ENCODE data around the gene ZNF423. TPM values are rescaled to one million over a fixed set of nuclear protein-coding genes. Genes with fewer than 3 reads are reported as not detected.

Gene ZNF423
- polyA plus RNA-seq, 3 donors, result 24.8 to 33.2 (median 25.8) TPM

DNA sequence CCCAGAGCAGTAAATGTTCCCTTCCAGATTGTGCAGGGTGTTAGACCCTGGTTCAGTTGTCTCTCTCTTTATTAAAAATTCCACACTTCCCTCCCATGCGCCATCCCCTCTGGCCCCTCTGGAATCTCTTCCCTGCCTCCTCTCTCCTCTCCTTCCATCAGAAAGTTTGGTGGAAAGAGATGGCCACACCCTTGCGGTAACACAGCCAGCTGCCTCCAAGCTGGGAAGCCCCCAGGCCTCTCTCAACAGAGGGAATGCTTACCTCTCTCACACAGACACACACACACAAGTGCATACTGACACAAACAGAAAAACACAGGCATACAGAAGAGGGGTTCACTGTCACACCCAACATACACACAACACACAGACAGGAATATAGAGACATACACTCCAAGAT, 261.8 kb downstream of the ZNF423 start:
- no peak for DNase-seq (ENCODE audit: extremely low read depth in 1 of 11, low read depth in 9 of 11, low spot score in 4 of 11)

DNA sequence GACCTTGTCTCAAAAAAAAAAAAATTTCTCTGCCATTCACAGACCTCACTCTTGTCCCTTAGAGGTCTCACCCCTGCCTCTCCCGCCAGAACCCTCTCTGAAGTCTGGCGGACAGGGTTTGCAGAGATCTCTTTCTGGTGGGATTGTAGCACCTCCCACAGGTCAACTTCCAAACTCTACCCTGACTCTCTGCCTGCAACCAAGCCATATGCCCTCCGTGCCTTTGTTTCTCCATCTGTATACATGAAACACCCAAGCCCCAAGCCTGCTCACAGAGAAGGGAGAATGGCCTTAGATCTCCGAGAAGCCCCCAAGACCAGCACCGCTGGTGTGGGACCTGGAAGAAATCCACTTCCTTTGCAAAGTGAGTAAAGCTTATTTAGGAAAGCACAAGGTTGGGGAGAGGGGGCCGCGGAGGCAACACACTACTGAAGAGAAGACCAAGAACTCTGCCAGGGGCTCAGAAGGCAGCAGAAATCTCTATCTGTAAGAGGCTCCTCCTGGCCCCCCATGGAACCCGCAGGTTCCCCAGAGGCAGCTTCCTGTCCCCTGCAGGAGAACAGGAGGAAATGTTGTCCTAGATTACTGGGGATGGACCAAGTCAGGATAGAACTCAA, 262.4 kb downstream of the ZNF423 start:
- no peak for DNase-seq (ENCODE audit: extremely low read depth in 1 of 11, low read depth in 9 of 11, low spot score in 4 of 11)

DNA sequence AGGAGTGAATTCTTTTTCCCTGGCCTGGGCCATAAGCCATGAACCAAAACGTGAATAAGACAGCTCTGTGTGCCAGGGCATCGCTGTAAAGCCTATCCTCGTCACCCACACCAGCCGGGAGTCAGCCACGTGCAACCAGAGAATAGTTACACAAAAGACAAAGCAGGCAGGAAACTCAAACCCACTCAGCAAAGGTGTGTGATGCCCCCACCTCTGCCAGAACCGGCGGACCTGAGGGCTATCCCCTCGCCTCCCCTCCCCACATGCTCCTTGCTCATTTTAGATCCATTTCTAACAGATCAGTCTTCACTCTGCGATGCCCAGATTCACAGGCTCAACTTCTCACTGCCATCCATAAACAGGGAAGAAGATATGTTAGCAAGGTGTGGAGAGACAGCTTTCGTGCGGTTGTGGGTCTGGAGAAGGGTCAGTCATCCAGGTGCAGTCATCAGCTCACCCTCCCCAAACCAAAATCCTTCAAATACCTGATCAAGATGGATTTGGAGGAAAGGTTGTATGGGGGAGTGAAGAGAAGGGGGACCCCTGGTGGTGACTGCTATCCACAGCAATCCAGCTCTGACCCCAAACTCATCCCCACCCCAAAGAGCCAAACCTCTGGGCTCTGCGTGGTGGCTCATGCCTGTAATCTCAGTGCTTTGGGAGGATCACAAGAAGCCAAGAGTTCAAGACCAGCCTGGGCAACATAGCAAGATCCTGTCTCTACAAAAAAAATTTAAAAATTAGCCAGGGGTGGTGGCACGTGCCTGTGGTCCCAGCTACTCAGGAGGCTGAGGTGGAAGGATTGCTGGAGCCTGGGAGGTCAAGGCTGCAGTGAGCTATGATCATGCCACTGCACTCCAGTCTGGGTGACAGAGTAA, 263.1 kb downstream of the ZNF423 start:
- DNase-seq (ENCODE audit: extremely low read depth in 1 of 11, low read depth in 9 of 11, low spot score in 4 of 11), result no peak

DNA sequence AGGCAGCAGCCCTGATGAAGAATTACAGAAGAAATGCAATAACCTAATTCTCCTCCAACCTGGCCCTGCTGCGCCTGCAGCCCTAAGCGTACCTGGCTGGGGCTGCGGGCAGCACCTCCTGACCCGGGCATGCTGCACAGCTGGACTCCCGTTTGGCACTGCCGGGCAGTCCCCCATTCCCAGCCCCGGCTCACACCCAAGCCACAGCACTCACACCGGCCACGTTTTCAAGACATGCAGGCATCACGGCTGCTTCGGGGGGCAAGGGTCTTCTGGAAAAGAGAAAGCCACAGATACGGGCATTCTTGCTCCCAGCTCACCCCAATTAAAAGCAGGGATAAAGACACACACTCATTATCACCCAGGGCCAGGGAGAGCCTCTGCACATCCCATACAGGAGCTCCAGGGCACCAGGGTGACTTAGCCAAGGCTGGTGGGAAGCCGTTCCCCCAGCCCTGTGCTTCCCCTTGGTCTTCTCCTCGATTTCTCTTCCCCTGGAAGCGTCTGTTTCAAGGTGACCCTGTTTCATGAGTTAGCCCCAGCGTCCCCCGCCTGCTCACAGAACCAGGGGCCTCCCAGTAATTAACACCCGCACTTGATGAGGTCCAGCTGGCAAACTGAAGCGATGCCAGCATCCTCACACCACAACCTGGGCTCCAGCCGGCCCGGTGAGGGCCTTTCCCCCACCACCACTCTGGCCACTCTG, 265.6 kb downstream of the ZNF423 start:
- no peak for DNase-seq (ENCODE audit: extremely low read depth in 1 of 11, low read depth in 9 of 11, low spot score in 4 of 11)

DNA sequence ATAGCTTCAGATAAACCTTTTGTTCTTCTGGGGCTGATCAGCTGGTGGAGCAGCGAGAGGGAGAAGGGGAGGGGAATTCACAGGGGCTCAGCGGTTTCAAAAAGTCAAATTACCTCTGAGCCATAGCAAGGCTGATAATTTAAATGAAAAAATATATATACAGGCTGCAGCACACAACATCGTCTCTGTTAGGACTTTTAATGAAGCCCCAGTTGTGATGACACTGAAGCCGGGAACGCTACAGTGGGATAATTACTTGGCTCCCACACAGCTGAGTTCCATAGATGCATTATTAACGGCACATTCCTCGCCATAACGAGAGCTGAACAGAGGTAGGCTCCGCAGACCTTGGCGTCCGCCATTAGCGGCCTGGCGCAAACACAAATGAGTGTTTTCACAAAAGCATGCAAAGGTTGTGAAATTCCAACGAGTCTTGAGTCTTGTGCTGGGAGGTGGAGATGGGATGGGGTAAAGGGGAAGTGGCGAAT, 266.3 kb downstream of the ZNF423 start:
- no peak for DNase-seq (ENCODE audit: extremely low read depth in 1 of 11, low read depth in 9 of 11, low spot score in 4 of 11)

DNA sequence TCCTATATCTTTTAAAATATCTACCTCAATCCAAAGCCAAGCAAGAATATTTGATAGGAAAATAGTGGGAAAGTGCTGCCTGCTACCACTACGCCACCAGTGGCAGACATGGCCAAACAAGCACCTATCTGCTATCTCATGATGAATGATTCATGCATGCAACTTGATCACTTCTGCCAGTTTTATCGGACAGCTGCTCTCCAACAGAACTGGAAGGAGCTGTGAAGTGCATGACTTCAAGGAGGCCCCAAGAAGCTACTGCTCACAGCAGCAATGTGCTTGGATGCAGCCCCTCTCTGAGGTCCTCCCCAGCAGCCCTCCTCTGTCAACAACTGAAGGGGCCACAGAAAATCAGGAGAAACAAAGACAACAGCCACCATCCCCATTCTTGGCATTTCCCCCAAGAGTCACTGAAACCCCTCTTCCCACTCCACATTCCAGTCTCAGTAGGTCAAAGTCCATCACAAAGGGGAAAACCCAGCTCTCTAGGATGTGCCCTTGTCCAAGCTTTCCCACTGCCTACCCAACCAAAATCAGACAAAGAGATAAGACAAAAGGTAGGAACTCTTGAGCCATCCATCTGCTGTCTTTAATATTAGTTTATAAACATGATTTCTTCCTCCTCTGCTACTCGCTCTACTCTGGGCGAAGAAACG, 267.1 kb downstream of the ZNF423 start:
- DNase-seq (ENCODE audit: extremely low read depth in 1 of 11, low read depth in 9 of 11, low spot score in 4 of 11), result no peak

DNA sequence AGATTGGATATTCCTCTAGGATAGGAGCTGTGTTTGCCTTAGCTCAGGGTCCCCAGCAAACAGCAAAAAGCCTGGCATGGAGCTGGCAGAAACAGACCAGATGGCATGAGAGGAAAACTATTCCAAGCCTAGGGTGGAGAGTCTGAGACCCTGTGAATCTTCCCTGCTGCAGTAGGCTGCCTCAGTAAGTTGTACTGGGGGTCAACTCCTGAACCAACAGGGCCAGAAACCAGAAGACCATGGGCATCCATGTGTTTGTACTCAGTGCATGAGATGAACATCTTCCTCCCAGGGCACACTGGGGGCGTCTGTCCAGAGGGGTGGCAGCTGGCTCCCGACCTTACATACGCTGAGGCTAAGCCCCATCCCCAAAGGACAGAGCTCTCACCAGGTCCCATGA, 267.9 kb downstream of the ZNF423 start:
- no peak for DNase-seq (ENCODE audit: extremely low read depth in 1 of 11, low read depth in 9 of 11, low spot score in 4 of 11)

DNA sequence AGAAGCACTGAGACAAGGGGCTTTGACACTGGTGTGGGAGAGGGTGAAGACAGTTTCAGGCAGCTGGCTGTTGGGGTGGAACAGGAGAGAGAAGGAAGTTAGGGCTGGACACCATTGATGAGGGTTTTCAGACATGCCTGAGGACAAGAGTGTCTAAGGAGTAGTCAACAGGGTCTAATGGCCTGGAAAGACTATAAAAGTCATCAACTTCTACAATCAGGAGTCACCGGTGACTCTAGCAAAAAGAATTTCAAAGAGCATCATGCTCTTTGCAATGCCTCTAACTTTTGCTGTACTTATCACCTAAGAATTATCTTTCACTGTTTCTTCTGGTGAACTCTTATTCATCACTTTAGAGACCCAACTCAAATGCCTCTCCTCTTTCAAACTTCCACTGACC, 268.4 kb downstream of the ZNF423 start:
- DNase-seq (ENCODE audit: extremely low read depth in 1 of 11, low read depth in 9 of 11, low spot score in 4 of 11), result no peak

DNA sequence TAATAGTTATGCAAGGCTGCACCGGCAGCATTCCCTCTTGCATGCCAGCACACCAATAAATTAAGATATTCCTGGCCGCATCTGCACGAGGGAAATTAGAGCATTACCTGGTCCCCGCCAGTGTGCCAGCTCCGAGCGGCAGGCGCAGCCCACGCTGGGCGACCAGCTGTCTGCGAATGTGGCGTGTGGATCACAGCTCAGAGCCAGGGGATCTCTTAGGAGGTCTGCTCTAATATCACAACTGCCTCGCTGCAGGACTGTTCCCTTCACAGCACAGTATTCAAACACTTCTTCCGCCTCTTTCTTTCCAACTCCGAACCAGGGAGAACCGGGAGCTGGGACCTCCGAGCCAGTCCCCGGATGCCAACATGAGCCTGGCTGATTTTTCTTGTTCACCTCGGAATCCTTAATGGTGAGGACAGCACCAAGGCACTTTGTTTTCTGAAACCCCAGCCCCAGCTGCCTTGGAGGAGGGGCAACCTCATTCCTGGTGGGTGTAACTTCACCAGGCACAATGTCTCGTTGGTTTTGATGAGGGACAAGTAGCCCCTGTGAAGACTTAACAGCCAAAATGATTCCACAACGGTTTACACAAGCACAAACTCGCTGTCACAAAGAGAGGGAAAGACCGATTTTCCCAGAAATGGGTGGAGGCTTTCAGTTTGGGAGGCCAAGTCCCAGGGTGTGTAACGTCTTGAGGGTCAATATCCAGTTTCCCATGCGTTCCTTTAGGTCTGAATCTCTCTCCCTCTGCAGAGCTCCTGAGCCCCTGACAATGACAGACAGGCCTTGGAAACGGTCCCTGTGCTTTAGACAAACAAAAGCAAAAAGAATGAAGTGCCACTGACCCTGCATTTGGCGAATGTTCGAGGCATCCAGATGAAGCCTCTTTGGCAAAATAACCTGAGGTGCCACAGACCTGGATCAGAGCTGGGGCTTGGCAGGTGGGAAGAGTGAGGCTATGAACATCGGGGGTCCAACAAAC, 269.2 kb downstream of the ZNF423 start:
- DNase-seq (ENCODE audit: extremely low read depth in 1 of 11, low read depth in 9 of 11, low spot score in 4 of 11), result no peak

DNA sequence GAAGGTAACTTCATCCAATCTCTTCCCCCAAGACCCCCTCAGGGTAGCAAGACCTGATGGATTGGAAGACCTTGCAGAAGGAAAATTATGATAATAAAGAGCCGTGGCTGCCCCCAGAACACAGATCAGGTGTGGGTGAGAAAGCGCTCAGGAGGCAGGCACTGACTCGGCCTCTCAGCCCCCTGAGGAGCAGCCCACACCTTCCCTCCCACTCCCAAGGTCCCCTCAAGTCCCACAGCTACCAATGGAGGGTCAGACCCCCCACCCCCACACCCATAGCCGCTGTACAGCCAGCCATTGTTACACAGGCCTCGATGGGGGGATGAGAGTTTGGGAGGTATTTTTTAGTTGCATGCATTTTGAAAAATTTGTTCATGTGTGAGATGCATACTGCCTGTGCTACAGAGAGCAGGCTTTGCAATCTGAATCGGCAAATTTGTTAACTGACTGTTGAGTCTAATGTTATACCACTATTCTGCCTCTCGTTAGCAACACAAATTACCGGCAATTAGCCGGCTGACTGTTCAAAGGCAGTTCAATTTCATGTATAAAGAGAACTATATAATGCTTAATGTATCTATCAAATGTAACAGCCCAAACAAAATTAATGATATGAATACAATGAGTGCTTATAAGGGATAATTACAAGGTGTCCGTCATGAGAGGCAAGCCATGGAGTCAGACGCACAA, 270.6 kb downstream of the ZNF423 start:
- DNase-seq (ENCODE audit: extremely low read depth in 1 of 11, low read depth in 9 of 11, low spot score in 4 of 11), result no peak

DNA sequence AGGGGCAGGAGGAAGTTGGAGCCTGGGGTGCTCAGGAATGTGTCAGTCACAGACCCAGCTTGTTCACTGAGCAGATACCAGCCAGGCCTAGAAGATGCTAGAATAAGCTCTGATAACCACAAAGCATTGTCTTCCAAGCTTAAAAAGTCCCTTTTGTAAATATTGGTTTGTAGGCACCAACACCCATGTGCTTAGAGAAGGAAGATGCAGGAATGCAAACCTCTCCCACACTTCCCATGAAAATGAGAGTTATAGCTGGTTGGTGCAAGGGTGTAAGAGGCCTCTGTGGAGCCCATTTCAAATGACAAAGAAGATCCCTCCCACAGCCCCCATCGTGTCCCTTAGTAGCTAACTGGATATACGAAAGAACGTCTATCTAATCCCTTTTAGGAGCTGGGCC, 272.0 kb downstream of the ZNF423 start:
- no peak for DNase-seq (ENCODE audit: extremely low read depth in 1 of 11, low read depth in 9 of 11, low spot score in 4 of 11)

DNA sequence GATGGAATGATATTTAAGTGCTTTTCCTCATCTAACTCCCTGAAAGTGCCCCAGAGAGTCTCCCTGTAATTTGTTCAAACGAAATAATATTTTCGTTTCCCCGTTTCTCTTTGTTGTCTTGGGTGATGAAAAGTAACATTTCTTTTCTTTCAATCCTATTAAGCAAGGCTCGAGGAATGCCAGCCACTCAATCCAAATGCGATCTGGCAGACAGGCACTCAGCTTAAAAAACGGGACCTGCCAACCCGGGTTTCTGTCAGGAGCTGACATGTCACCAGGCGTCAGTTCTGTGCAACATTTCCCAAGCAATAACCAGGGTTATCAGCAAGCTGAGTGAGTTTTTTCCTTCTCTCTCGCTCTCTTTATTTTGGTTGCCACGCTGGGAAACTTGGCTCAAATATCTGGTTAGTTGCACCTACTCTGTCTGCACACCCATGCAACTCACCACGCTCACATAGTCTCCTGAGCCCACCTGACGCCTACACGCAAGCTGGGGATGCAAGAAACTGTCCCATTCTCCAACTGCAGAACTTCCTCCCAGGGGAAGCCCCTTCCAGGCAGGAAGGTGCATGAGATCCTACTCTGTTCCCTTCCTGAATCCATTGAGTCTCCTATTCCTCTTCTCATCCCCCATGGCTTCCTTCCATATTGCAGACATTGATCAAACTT, 274.1 kb downstream of the ZNF423 start:
- DNase-seq (ENCODE audit: extremely low read depth in 1 of 11, low read depth in 9 of 11, low spot score in 4 of 11), result no peak

DNA sequence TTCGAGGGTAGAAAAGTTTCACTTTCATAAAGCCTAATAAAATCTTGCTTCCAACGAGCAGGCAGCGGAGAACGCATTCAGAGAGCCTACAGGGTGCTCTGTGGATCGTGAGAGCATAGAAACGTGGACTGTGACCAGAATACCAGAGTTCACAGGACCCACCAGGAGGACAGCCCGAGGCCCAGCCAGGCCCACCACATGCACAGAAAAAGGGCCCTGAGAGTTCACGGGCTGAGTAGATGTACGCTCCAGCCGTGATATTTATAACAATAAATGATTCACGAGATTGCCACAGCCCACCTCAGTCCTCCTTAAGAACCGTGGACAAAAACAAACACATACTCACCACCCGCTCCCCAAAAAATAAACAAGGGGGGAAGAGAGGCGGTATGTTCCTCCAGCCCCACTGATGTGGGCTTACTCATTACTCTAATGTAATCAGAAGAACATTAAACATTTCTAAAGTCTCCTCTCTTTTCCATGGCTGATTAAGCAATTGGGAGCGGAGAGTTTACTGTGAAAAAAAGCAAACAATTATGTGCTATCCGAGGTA, 275.1 kb downstream of the ZNF423 start:
- DNase-seq (ENCODE audit: extremely low read depth in 1 of 11, low read depth in 9 of 11, low spot score in 4 of 11), result no peak

DNA sequence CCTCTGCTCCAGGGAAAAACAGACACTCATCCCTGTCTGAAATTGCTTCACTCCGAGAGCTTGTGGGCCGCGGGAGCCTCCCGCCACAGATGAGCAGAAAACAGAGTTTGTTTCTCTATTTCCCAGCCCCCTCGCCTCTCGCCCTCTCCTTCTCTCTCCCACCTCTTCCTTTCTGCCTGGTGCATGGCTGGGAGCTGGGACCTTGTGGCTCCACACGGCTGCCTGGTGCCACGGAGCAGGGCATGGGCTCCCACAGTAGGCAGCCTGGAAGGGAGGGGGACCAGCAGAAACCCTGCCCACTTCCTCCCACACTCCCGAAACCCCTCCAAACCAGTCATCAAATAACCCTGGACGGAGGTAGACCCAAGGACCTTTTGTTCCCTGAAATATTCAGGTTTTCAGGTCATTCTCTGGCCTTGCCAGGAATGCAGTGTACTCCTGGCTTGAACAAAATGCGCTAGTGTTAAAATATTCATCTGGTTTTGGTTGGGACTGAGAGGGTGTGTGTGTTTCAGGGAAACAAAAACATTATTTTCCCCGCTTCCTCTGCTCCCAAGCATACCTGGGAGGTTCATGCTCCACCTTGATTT, 277.4 kb downstream of the ZNF423 start:
- no peak for DNase-seq (ENCODE audit: extremely low read depth in 1 of 11, low read depth in 9 of 11, low spot score in 4 of 11)

DNA sequence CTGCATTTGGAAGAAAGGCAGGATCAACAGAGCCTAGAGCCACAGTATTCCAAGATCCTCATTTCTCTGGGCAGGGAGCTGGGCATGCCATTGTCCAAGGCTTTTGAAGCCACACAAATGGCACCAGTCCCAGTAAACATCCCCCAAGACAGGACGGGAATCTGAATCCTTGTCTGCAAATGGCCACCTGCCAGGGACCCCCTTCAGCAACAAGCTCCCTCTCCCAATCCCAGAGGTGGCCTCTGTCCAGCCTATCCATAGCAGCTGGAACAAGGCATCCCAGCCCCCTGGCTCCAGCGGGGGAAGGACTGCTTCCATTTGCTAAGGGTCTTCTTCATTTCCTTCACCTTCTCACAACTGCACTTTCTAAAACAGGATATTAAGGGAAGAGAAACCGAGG, 277.9 kb downstream of the ZNF423 start:
- no peak for DNase-seq (ENCODE audit: extremely low read depth in 1 of 11, low read depth in 9 of 11, low spot score in 4 of 11)

DNA sequence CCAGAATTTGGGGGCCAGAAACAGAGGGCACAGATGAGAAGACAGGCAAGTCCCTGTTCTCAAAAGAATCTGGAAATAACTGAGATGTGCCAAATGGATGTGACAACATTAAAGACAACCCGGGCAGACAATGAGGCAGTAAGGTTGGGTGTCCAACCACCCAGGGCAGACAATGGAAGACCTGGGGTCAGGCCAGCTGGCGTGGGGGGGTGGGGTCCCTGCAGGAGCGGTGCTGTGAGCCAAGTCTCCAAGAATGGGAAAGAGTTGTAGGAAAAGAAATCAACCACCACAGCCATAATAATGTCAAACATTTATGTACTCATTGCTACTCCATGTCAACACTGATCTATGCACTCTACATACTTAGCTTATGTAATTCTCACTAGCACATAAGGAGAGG, 279.0 kb downstream of the ZNF423 start:
- no peak for DNase-seq (ENCODE audit: extremely low read depth in 1 of 11, low read depth in 9 of 11, low spot score in 4 of 11)

DNA sequence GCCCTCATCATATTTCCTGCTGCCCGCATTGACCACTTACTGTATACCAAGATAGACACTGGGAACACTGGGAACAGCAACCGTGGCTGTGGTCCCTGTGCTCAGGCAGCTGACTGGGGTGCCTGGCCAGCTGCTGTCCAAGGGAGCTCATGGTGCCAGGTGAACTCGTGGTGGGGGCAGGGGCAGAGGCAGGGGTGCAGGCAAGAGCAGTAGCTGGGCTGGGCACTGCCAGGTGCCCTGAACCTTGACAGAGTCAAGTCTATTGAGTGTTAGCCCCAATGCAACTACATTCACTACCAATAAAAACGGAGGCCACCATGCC, 279.8 kb downstream of the ZNF423 start:
- no peak for DNase-seq (ENCODE audit: extremely low read depth in 1 of 11, low read depth in 9 of 11, low spot score in 4 of 11)
